Measurements from ENCODE around the gene SFI1. TPM values are rescaled to one million over a fixed set of nuclear protein-coding genes. Genes with fewer than 3 reads are reported as not detected.

Gene SFI1
- total and polyA plus RNA-seq, 2 of the 4 experiments (the other 2 are of a cell fraction): 9.9 to 12.0 TPM

DNA sequence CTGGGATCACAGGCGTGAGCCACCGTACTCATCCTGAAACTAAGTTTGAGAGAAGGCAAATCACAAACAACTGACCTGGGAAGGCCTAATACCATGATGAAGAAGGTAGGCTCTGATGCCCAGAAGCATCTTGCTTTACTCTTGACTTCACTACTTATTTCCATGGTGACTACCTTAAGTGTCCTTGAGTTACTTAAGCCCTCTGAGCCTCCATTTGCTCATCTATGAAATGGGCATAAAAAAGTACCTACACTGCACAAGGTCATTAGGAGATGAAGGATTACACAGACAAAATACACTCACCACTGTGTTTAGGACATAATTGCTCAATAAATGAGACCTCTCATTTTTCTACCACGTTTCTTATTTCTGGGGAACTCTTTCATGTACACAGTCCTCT, 34.6 kb upstream of the SFI1 start:
- H2AK9ac ChIP-seq (replicated peaks; ENCODE audit: low read depth, low read length, poor library complexity): no peak overlapping the region
- no peak overlapping the region for H2BK20ac ChIP-seq (ENCODE audit: low read depth, low read length)
- ATAC-seq (ENCODE audit: low read depth): no peak
- H4K20me1 ChIP-seq (ENCODE audit: insufficient read depth, low read length): 0 out of 2 replicates have a peak, but pooled peaks cover 3% of the 10 kb centered on the region
- BruUV-seq (replicated peaks): no TSS peak
- in situ Hi-C loops (cut with MboI; ENCODE audit: low sequenced_read_pairs): no loop called here
- no peak overlapping the region for H3K9ac ChIP-seq (ENCODE audit: low read depth, low read length)
- no peak overlapping the region for H3K4me2 ChIP-seq (ENCODE audit: low read depth, low read length)
- no peak overlapping the region for H3K14ac ChIP-seq (replicated peaks; ENCODE audit: low read depth, low read length)
- H3K56ac ChIP-seq (ENCODE audit: extremely low read depth, insufficient read depth, low read length): no peak overlapping the region
- DNase-seq: no peak
- no peak overlapping the region for H2BK120ac ChIP-seq (ENCODE audit: low read depth, low read length)
- H3K23ac ChIP-seq (ENCODE audit: low read depth, low read length): no peak overlapping the region
- intact Hi-C loops (cut with micrococcal nuclease): loop anchor here (10.0 kb wide), 1 partner anchor 47 kb away; no protein-coding TSS in a partner anchor
- H3K9me1 ChIP-seq (ENCODE audit: insufficient read depth, low read length): no peaks in the 10 kb centered on the region
- CTCF ChIA-PET: no interaction called here
- H2AFZ ChIP-seq (replicated peaks; ENCODE audit: low read length, poor library complexity): no peak overlapping the region
- peaks cover 12 to 36% of the 10 kb centered on the region in 2 experiments for H3K79me1 ChIP-seq (ENCODE audit: low read depth in 1 of 2, low read length in 2 of 2)
- H4K91ac ChIP-seq (ENCODE audit: insufficient read depth, low read depth, low read length): no peak overlapping the region
- TF ChIP-seq RCOR1 (IDR thresholded peaks at IDR 0.05; ENCODE audit: insufficient replicate concordance, low read length) (no peak), FOS (IDR thresholded peaks at IDR 0.05; ENCODE audit: low read depth, low read length) (no peak), POLR2A (IDR thresholded peaks at IDR 0.05; ENCODE audit: low read depth, low read length) (no peak), NFE2L2 (IDR thresholded peaks at IDR 0.05; ENCODE audit: low read depth, low read length) (no peak), RAD21 (IDR thresholded peaks at IDR 0.05; ENCODE audit: low read length) (no peak), CEBPB (IDR thresholded peaks at IDR 0.05; ENCODE audit: low read depth, low read length) (no peak), CTCF (conservative IDR thresholded peaks at IDR 0.05; ENCODE audit: low read depth, low read length) (no peak), MAZ (IDR thresholded peaks at IDR 0.05; ENCODE audit: borderline replicate concordance, low read depth, low read length) (no peak)
- TF ChIP-seq, protein P1, sequence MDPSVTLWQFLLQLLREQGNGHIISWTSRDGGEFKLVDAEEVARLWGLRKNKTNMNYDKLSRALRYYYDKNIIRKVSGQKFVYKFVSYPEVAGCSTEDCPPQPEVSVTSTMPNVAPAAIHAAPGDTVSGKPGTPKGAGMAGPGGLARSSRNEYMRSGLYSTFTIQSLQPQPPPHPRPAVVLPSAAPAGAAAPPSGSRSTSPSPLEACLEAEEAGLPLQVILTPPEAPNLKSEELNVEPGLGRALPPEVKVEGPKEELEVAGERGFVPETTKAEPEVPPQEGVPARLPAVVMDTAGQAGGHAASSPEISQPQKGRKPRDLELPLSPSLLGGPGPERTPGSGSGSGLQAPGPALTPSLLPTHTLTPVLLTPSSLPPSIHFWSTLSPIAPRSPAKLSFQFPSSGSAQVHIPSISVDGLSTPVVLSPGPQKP (IDR thresholded peaks at IDR 0.05; ENCODE audit: borderline replicate concordance, low read depth, low read length): no peak
- TF ChIP-seq, protein P2, sequence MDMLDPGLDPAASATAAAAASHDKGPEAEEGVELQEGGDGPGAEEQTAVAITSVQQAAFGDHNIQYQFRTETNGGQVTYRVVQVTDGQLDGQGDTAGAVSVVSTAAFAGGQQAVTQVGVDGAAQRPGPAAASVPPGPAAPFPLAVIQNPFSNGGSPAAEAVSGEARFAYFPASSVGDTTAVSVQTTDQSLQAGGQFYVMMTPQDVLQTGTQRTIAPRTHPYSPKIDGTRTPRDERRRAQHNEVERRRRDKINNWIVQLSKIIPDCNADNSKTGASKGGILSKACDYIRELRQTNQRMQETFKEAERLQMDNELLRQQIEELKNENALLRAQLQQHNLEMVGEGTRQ (IDR thresholded peaks at IDR 0.05; ENCODE audit: low read depth, low read length): no peak
- no peak overlapping the region for H3K4me3 ChIP-seq (ENCODE audit: insufficient read depth, low read depth, low read length)
- no peak overlapping the region for H2BK5ac ChIP-seq (ENCODE audit: low read depth, low read length, poor library complexity, severe bottlenecking)
- H3K4ac ChIP-seq (ENCODE audit: low read depth, low read length): no peak overlapping the region
- POLR2A ChIA-PET (ENCODE audit: unreplicated experiment): no interaction called here
- H3K36me3 ChIP-seq (ENCODE audit: control insufficient read depth, insufficient read depth, low read length): peaks cover 36% of the 10 kb centered on the region
- no peak overlapping the region for H3K18ac ChIP-seq (ENCODE audit: low read depth, low read length)
- no peak overlapping the region for H4K8ac ChIP-seq (ENCODE audit: low read depth in 2 of 2, low read length in 2 of 2)
- H3K27ac ChIP-seq (ENCODE audit: insufficient read depth, low read length): no peak overlapping the region
- no peaks in the 10 kb centered on the region for H3K4me1 ChIP-seq (ENCODE audit: control insufficient read depth, insufficient read depth, low read length)
- H3K27me3 ChIP-seq (ENCODE audit: control insufficient read depth, insufficient read depth, low read length): no peaks in the 10 kb centered on the region
- no peak overlapping the region for H4K5ac ChIP-seq (ENCODE audit: low read depth, low read length)
- H2BK15ac ChIP-seq (ENCODE audit: low read depth, low read length): no peak overlapping the region
- dilution Hi-C loops (cut with HindIII; ENCODE audit: low sequenced_read_pairs, unreplicated experiment): no loop called here
- no peak overlapping the region for H2AK5ac ChIP-seq (ENCODE audit: low read depth, low read length)
- no CpG with 5 or more reads among the region's 3 CpGs for WGBS, 2 experiments (ENCODE audit: extremely low coverage in 2 of 2, insufficient read length in 1 of 2)
- H3K9me3 ChIP-seq (ENCODE audit: control insufficient read depth, insufficient read depth, low read length): no peaks in the 10 kb centered on the region

Measured in IMR-90 (cell line).